ENCODE data around the gene HOTAIR.

DNA sequence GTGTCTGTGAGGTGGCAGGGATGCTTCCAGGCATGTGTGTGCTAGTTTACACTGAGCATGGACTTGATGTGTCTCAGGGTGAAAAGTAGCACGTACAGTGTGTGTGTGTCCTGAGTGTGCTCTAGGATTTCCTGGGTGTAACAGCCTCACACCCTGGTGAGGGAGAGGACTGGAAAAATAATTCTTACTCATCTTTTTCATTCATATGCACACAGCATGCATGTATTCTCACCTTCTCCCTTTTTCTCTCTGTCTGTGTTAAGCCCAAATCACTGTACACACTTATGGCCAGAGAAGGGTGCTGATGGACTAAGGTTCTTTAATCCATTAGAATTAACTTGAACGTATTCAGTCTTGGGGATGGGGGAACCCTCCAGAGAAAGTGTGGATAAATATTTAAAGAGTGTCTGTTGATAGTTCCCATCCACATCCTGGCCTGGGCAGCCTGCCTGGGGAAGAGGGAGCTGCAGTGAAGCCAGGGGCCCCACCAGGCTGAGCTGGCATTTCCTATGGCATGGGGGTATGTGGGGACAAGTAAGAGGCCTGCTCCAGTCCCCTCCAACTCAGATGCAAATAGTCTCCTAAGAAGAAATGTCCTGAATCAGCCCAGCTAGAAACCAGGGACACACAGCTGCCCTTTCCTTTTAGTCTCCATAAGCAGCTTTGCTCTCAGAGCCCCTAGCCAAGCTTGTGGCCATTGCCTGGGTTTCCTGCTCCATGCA, 32.9 kb upstream of the HOTAIR start:
- TF ChIP-seq FOS (IDR thresholded peaks at IDR 0.05; ENCODE audit: borderline replicate concordance, insufficient read depth, low read length) (no peak), POLR2AphosphoS5 (IDR thresholded peaks at IDR 0.05; ENCODE audit: insufficient read depth, low read depth, low read length) (no peak), CTCF (IDR thresholded peaks at IDR 0.05; ENCODE audit: extremely low read depth in 1 of 2, insufficient read depth in 1 of 2, low read depth in 1 of 2, low read length in 2 of 2) (no peak), EZH2 (IDR thresholded peaks at IDR 0.05; ENCODE audit: borderline replicate concordance, low read depth, low read length, severe bottlenecking) (no peak)
